Karpas-422 (cell line): Measurements from ENCODE around the gene AFF3. TPM values are rescaled to one million over a fixed set of nuclear protein-coding genes. Genes with fewer than 3 reads are reported as not detected.

ENCODE experiments used
- DNase-seq: peaks from one replicate; pipeline ENCODE4 v3.0.0-alpha.2; 2015
- H2AFZ ChIP-seq: fragments of 200-600 bp; sonication (generic); 2 replicates; pipeline ENCODE4 v1.6.1; 2014; ENCODE audit warnings: antibody characterized with exemption, low read length, mixed read lengths
- H3K27ac ChIP-seq: fragments of 200-600 bp; sonication (generic); 2 replicates; pipeline ENCODE4 v1.5.1; 2014; ENCODE audit warnings: mild to moderate bottlenecking, low read length, moderate library complexity
- H3K27me3 ChIP-seq: fragments of 200-600 bp; sonication (generic); 2 replicates; pipeline ENCODE4 v1.6.1; 2014; ENCODE audit warnings: low read length, mixed read lengths
- H3K36me3 ChIP-seq: fragments of 200-600 bp; sonication (generic); 2 replicates; pipeline ENCODE4 v1.6.1; 2014; ENCODE audit warnings: low read length, mixed read lengths; ENCODE audit not compliant: insufficient read depth
- H3K4me1 ChIP-seq: fragments of 200-600 bp; sonication (generic); 2 replicates; pipeline ENCODE4 v1.6.1; 2014; ENCODE audit warnings: mild to moderate bottlenecking, low read length, mixed read lengths
- H3K4me2 ChIP-seq: fragments of 200-600 bp; sonication (generic); 2 replicates; pipeline ENCODE4 v1.6.1; 2014; ENCODE audit warnings: low read length, low read depth, mild to moderate bottlenecking; ENCODE audit not compliant: poor library complexity, severe bottlenecking
- H3K4me3 ChIP-seq: fragments of 200-600 bp; sonication (generic); 2 replicates; pipeline ENCODE4 v1.5.1; 2014; ENCODE audit warnings: mild to moderate bottlenecking, antibody characterized with exemption, low read length, mixed read lengths
- H3K79me2 ChIP-seq: fragments of 200-600 bp; sonication (generic); 2 replicates; pipeline ENCODE4 v1.6.1; 2014; ENCODE audit warnings: mild to moderate bottlenecking, low read length, mixed read lengths
- H3K9ac ChIP-seq: fragments of 200-600 bp; sonication (generic); 2 replicates; pipeline ENCODE4 v1.6.0; 2014; ENCODE audit warnings: low read length
- H3K9me2 ChIP-seq: fragments of 200-600 bp; sonication (generic), shearing (Covaris generic); replicated peaks from 2 replicates; pipeline ENCODE4 v1.6.0; 2014; ENCODE audit warnings: mild to moderate bottlenecking, low read length, moderate library complexity; ENCODE audit not compliant: insufficient read depth
- H3K9me3 ChIP-seq: fragments of 300-700, 200-600 bp; sonication (generic); 2 replicates; pipeline ENCODE4 v1.6.1; 2014; ENCODE audit warnings: low read length, mixed read lengths
- H4K20me1 ChIP-seq: fragments of 200-600 bp; sonication (generic); 2 replicates; pipeline ENCODE4 v1.6.1; 2014; ENCODE audit warnings: mild to moderate bottlenecking, antibody characterized with exemption, low read length, low read depth; ENCODE audit not compliant: insufficient read depth
- total RNA-seq: library from RNA; depleted of rRNA; stranded (reverse); fragments of >200 nt; shearing (Covaris generic); gene quantifications from 2 replicates; pipeline ENCODE4 v1.2.3, GENCODE V29; 2014; ENCODE audit warnings: low replicate concordance

AFF3 gene
- total RNA-seq, 1 experiment from 2014 or later, result 99.7 TPM

- H3K4me2 ChIP-seq, result no peak overlapping the region
- no peaks in the 10 kb centered on the region for H3K27me3 ChIP-seq
- no peak overlapping the region for H2AFZ ChIP-seq
- peaks cover 16% of the 10 kb centered on the region for H3K4me1 ChIP-seq
- no peak for DNase-seq
- H3K36me3 ChIP-seq, result no peaks in the 10 kb centered on the region
- no peak overlapping the region for H3K9ac ChIP-seq
- no peaks in the 10 kb centered on the region for H3K9me2 ChIP-seq
- H3K27ac ChIP-seq, result no peak overlapping the region
- peaks cover 3% of the 10 kb centered on the region; the same call in 1 of the 2 replicates for H4K20me1 ChIP-seq
- no peak overlapping the region for H3K4me3 ChIP-seq
- no peaks in the 10 kb centered on the region for H3K9me3 ChIP-seq
- H3K79me2 ChIP-seq, result no peaks in the 10 kb centered on the region
Observed at GRCh38 chr2:99925960-99926359, 216.4 kb downstream of the AFF3 start.

GRCh38 chr2:99922664-99923063 lies 219.7 kb downstream of the AFF3 start:
- no peaks in the 10 kb centered on the region for H3K27me3 ChIP-seq
- peaks cover 3% of the 10 kb centered on the region; the same call in 1 of the 2 replicates for H4K20me1 ChIP-seq
- no peaks in the 10 kb centered on the region for H3K36me3 ChIP-seq
- no peaks in the 10 kb centered on the region for H3K9me3 ChIP-seq
- no peak overlapping the region for H3K9ac ChIP-seq
- H3K4me2 ChIP-seq, result no peak overlapping the region
- no peak overlapping the region for H3K4me3 ChIP-seq
- no peak overlapping the region for H3K27ac ChIP-seq
- peaks cover 19% of the 10 kb centered on the region for H3K4me1 ChIP-seq
- no peaks in the 10 kb centered on the region for H3K9me2 ChIP-seq
- no peaks in the 10 kb centered on the region for H3K79me2 ChIP-seq
- H2AFZ ChIP-seq, result no peak overlapping the region
- DNase-seq, result no peak

DNA sequence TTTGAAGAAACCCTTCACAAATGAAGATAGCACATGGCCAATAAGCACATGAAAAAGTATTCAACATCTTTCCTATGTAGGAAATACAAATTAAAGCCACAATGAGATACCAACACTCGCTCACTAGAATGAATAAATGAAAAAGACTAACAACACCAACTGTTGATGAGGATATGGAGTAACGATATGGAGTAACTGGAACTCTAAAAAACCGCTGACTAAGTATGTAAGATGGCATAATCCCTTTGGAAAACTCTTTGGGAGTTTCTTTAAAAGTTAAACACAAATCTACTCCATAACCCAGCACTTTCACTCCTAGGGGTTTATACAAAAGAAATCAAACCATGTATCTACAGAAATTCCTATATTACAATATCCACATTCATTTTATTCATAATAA lies 220.5 kb downstream of the AFF3 start:
- no peaks in the 10 kb centered on the region for H3K36me3 ChIP-seq
- H3K79me2 ChIP-seq, result no peaks in the 10 kb centered on the region
- H3K27ac ChIP-seq, result no peak overlapping the region
- no peaks in the 10 kb centered on the region for H3K9me2 ChIP-seq
- H3K4me1 ChIP-seq, result peaks cover 19% of the 10 kb centered on the region
- H3K9ac ChIP-seq, result no peak overlapping the region
- no peak overlapping the region for H3K4me2 ChIP-seq
- no peak overlapping the region for H2AFZ ChIP-seq
- H3K27me3 ChIP-seq, result no peaks in the 10 kb centered on the region
- no peak overlapping the region for H3K4me3 ChIP-seq
- no peaks in the 10 kb centered on the region for H3K9me3 ChIP-seq
- H4K20me1 ChIP-seq, result peaks cover under 1% of the 10 kb centered on the region; the same call in 1 of the 2 replicates
- DNase-seq, result no peak

DNA sequence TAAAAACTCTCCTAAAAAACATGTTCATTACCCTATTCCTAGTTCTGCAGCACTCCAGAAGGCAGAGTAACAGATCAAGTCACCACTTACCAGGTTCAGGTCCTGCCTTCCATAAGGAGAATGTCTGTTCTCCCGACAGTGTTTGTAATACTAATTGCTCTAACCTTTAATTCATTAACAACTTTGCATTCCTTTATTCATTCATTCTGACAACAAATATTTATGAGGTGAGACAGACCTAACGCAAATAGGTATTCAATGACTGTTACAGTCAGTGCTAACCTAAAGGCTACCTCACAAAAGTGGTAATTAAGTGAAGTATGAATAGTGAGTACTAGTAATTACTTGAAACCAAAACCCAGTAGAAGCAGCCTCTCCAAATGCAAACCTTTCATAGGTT lies 224.0 kb downstream of the AFF3 start:
- Histone ChIP-seq H3K4me1 (peaks cover 18% of the 10 kb centered on the region), H4K20me1 (no peaks in the 10 kb centered on the region; the same call in 1 of the 2 replicates)
- DNase-seq, result no peak

DNA sequence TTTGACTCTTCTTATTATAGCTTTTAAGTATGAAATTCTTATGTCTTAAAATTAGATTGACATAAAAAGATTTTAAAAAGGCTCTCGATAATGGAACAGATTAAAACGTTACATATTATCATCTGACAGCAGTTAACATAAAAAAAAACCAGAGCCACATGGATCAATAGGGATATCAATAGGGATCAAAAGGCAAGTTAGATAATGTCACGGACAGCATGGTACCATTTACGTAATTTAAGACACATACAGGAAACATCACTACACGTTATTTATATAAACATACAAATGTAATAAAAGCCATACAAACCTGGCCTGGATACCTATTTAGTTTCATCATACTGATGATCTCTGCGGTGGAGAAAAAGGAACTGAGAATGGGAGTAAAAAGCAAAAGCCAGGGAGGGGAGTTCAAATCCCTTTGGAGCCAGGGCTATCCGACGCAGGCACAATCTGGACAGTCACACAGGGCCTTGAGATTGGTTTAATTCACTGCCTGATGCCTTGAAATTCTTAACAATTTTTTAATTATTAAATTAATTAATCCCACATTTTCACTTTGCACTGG lies 227.2 kb downstream of the AFF3 start:
- Histone ChIP-seq H3K4me3 (no peak overlapping the region), H2AFZ (no peak overlapping the region), H3K9me3 (no peaks in the 10 kb centered on the region), H3K9ac (no peak overlapping the region), H4K20me1 (no peaks in the 10 kb centered on the region), H3K4me2 (no peak overlapping the region), H3K9me2 (no peaks in the 10 kb centered on the region), H3K36me3 (no peaks in the 10 kb centered on the region), H3K4me1 (no peaks in the 10 kb centered on the region), H3K27ac (no peak overlapping the region), H3K27me3 (no peaks in the 10 kb centered on the region), H3K79me2 (no peaks in the 10 kb centered on the region)
- DNase-seq, result no peak

More for the DNA sequence above, 224.0 kb downstream of the AFF3 start:
- Histone ChIP-seq H3K36me3 (no peaks in the 10 kb centered on the region), H2AFZ (no peak overlapping the region), H3K79me2 (no peaks in the 10 kb centered on the region), H3K4me2 (no peak overlapping the region), H3K9me2 (no peaks in the 10 kb centered on the region), H3K9me3 (no peaks in the 10 kb centered on the region), H3K27me3 (no peaks in the 10 kb centered on the region), H3K4me3 (no peak overlapping the region), H3K9ac (no peak overlapping the region), H3K27ac (no peak overlapping the region)

DNA sequence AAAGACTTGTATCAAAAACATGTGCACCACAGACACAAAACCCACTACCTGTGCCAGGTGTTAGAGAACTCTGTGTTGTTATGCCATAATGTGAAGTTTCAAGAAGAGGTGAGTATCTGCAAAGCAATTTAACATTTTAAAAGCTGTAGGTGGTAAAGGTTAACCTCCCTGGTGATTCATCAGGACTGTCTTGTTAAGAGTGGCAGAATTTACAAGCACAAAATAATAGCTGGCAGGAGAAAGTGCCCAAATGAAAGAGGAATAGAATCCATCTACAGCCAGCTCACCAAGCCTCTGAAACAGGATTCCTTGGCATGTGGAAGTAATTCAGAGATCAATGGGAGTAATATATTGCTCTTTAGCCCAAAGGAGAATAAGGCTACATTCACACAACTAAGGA lies 230.7 kb downstream of the AFF3 start:
- H3K9me3 ChIP-seq, result no peaks in the 10 kb centered on the region
- no peaks in the 10 kb centered on the region for H3K27me3 ChIP-seq
- no peak overlapping the region for H3K4me2 ChIP-seq
- no peak overlapping the region for H3K4me3 ChIP-seq
- DNase-seq, result no peak
- H3K9ac ChIP-seq, result no peak overlapping the region
- H3K36me3 ChIP-seq, result no peaks in the 10 kb centered on the region
- no peaks in the 10 kb centered on the region for H4K20me1 ChIP-seq
- H3K27ac ChIP-seq, result no peak overlapping the region
- no peaks in the 10 kb centered on the region for H3K4me1 ChIP-seq
- H2AFZ ChIP-seq, result no peak overlapping the region
- H3K9me2 ChIP-seq, result no peaks in the 10 kb centered on the region
- H3K79me2 ChIP-seq, result no peaks in the 10 kb centered on the region

GRCh38 chr2:99910902-99911301 lies 231.5 kb downstream of the AFF3 start:
- Histone ChIP-seq H3K9me2 (no peaks in the 10 kb centered on the region), H3K4me1 (no peaks in the 10 kb centered on the region), H3K4me3 (no peak overlapping the region), H3K27me3 (no peaks in the 10 kb centered on the region), H3K9ac (no peak overlapping the region), H4K20me1 (no peaks in the 10 kb centered on the region), H2AFZ (no peak overlapping the region), H3K9me3 (no peaks in the 10 kb centered on the region), H3K27ac (no peak overlapping the region), H3K79me2 (no peaks in the 10 kb centered on the region), H3K36me3 (no peaks in the 10 kb centered on the region), H3K4me2 (no peak overlapping the region)
- no peak for DNase-seq

- H3K9me3 ChIP-seq, result no peaks in the 10 kb centered on the region
- no peaks in the 10 kb centered on the region; the same call in none of the 2 replicates for H3K79me2 ChIP-seq
- H3K9ac ChIP-seq, result no peak overlapping the region
- DNase-seq, result no peak
- H3K36me3 ChIP-seq, result no peaks in the 10 kb centered on the region
- H3K4me2 ChIP-seq, result no peak overlapping the region
- no peak overlapping the region for H2AFZ ChIP-seq
- H3K4me1 ChIP-seq, result peaks cover 25% of the 10 kb centered on the region
- no peaks in the 10 kb centered on the region for H4K20me1 ChIP-seq
- H3K27ac ChIP-seq, result no peak overlapping the region
- no peak overlapping the region for H3K4me3 ChIP-seq
- H3K9me2 ChIP-seq, result no peaks in the 10 kb centered on the region
- no peaks in the 10 kb centered on the region for H3K27me3 ChIP-seq
Observed at GRCh38 chr2:99905636-99906035, 236.8 kb downstream of the AFF3 start.
